Posterior cingulate gyrus (tissue), 11 donors: ENCODE data around the gene VPS8.
"Not testable (repeated sequence)": the region's sequence is repeated elsewhere in the genome, so short reads cannot be mapped to it uniquely, and the experiment has no call there.

Experiments
- DNase-seq, 10 donors: peaks; one replicate each; pipeline versions ENCODE4 v3.0.0 to v3.0.0-alpha.2; 2020 to 2021; ENCODE audit warnings: mixed read lengths in 3 of 10
- intact Hi-C: fragments of 100-400 bp; cut with DNase I; formaldehyde crosslinking; loops from one replicate; pipeline ENCODE4 v1.15.1; 2023

Gene VPS8

DNA sequence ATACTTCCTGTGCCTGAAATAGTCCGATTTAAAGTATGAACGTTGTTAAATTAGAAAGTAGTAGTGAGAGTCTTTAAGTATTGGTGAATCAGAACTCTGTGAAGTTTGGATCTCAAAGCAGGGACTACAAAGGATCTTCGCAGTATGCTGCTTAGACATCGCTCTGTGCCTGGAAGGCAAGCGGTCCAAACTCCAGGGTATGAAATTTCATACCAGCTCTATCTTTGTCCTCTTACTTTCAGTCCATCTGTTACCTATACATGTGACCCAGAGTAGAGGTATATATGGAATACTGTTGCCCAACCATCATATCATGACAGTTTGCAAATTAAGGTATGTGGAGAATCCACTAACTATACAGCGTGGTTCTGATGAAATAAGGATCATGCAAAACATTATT, 34.5 kb downstream of the VPS8 start:
- no peak for DNase-seq
- intact Hi-C loops, result no loop called here

DNA sequence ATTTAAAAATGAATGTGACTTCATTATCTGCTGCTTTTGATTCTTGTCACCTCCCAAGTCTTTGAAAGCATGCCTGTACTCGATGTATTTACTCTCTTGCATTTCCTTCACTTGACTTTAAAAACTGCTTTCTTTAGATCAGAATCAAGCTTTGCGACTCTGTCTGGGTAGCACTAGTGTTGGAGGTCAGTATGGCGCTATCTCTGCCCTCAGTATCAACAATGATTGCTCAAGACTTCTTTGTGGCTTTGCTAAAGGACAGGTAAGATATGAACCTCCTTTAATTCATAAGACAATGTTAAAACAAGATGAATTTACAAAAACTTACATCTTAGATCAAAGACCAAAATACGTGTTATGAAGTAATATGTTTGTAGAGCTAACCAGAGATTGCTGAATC, 37.0 kb downstream of the VPS8 start:
- DNase-seq, result no peak
- intact Hi-C loops, result no loop called here

DNA sequence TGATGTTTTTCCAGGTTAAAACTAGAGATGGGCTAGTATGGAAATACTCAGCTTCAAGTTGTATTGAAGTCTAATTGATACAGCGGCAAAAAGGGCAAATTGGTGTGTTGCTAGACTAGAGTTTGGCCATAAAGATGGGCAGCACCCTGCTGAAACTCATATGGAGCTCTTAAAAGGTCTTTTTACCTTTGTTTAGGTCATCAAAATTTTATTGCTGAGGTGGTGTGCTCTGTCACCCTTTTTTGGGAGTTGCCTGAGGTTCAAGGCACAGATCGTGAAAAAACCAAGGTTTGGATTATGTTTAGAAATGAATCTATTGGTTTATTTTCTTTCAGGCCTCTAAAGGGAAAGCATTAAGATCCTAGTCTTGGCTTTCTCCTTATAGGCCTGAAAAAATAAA, 38.2 kb downstream of the VPS8 start:
- DNase-seq, result no peak
- intact Hi-C loops, result loop anchor here (1.0 kb wide), 1 partner anchor 15 kb away; no protein-coding TSS in a partner anchor

DNA sequence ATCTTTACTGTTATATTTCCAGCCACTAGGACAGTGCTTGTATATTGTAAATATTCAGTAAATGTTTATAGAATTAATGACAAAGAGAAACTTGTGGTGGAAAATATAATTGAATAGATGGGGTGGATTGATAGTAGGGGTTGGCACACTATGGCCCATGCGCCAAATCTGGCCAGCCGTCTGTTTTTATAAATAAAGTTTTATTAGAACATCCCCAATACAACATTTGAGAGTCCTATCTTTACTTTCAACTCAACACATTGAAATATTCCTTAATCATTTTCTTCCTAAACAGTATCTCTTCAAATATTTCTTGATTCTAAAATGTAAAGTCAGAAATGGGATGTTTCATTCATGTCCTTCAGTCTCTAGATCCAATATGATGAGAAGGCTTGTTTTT, 45.1 kb downstream of the VPS8 start:
- no peak for DNase-seq
- intact Hi-C loops, result no loop called here

DNA sequence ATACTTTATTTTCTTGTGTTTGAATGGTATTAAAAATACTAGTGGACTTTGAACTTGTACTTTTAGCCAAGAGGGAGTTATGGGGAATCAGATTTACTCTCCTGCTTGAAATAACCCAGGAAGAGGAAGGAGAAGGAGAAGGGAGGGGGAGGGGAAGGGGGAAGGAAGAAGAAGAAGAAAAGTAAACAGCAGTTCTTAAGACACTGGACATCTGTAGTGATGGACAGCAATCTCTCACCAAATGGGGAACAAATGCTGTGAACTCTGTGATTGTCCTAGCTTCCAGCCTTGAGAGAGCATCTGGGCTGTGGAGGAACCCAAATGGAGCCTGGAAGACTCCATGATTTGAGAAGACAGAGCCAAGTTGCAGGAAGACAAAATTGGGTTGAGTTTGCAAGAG, 52.0 kb downstream of the VPS8 start:
- no peak for DNase-seq
- intact Hi-C loops, result no loop called here

DNA sequence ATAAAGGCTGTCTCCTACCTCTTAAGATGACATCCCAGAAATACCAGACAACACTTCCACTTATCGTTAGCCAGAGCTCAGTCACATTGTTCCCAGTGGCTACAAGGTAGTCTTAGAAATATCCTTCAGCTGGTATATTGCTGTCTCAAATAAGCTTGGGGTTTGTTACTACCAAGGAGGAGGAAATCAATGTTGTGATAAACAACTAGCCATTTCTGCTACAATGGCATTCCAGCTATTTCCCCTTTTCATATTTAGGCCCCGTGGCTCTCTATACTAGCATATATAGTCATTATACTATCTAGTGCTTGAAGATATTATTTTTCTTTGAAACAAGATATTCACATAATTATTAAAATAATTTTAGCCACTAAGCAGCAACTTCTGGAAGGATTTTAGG, 56.5 kb downstream of the VPS8 start:
- no peak for DNase-seq
- intact Hi-C loops, result no loop called here

DNA sequence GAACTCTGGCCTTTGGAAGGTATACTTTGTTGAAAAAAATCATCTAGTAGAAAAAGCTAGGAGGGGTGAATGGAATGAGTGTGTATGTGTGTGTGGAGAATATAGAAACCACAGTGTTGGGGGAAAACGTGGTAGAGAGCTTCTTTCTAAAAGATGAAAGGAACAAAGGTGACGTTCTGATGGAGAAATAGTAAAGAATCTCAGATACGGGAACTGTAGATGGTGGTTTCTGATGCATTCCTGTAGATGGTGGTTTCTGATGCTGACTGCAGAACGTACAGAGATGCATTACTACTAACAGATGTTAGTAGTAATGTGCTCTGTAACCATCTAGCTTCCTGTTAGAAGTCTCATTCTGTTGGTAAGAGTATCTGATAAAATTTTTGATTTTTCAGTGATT, 60.2 kb downstream of the VPS8 start:
- intact Hi-C loops, result loop anchor here (10.0 kb wide), 1 partner anchor 343 kb away; no protein-coding TSS in a partner anchor
- no peak for DNase-seq

DNA sequence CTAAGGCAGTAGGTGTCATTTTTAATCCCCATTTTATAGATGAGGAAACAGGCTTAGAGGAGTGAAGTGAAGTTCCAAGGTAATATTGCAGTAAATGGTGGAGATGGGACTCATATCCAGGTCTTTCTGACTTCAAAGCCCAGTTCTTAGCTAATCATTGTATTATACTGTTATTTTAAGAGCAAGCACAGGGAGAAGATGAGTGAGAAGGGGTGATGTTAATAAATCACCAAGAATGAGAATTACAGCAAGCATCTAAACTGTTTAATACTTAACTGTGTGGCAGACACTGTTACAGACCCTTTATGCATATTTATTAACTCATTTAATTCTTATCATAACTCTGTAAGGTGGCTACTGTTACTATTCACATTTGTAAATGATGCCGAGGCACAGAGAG, 61.2 kb downstream of the VPS8 start:
- DNase-seq, result no peak
- intact Hi-C loops, result loop anchor here (10.0 kb wide), 1 partner anchor 342 kb away; no protein-coding TSS in a partner anchor

DNA sequence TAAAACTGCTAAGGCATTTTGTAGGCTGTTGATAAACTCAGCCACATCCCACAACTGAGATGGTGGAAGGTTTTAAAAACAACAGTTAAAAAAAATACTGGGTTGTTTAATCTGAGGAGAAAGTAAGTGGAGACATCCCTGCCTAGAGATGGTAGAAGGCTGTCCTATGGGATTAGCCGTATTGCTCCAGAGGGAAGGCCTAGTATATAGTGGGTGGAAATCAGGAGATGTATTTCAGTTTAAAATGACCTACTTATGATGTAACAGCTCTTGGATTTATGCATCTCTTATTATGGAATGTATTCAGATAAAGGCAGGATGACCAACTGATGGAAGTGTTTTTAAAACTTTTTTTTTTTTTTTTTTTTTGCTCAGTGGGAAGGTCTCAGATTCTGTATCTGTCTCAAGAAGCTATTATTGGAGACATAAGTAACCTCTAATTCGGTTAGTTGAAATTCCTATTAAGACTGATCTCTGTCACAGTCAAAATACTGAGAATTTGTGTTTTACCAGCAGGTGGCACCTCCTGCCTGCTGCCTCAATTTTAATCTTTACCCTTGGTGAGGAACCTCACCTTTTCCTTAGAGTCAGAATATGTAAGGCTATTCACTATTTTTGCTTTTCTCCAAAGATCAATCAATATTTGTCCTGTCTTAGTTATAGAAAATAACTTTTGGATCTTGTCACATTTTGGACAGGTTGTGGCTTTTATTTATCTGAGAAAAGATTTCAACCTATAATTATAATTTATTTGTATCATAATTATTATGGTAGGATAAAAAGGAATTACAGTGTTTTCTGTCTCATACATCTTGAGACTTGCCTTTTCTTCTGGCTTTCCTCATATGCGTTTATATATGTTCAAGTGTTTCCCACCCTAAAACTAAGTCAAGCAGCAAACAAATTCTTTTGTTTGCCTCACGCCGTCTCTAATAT, 63.0 kb downstream of the VPS8 start:
- DNase-seq, result peak in 3 of 10 donors; percentile 6 to 21 (median 16)
- intact Hi-C loops, result loop anchor here (1.0 to 10.0 kb wide), 2 partner anchors 301 to 340 kb away; no protein-coding TSS in a partner anchor

DNA sequence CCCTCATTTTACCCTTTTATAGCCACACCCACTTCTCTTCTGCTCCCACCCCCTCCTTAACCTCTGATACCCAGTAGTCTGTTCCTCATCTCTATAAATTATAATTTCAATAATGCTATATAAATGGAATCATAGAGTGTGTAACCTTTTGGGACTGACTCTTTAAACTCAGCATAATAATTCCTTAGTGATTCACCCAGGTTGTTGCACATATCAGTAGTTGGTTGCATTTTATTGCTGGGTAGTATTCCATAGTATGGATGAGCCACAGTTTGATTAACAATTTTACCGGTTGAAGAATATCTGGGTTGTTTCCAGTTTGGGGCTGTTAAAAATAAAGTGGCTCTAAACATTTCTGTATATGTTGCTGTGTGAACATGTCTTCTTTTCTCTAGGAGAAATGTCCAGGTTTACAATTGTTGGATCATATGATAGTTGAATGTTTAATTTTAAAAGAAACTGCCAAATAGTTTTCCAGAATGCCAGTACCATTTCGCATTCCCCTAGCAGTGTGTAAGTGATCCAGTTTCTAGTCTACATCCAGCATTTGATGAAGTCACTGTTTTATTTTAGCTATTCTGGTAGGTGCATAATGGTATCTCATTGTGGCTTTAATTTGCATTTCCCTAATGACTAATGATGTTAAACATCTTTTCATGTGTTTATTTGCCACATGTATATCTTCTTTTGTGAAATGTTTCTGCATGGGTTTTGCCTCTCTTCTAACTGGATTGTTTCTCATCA, 68.5 kb downstream of the VPS8 start:
- DNase-seq, result no peak
- intact Hi-C loops, result no loop called here

DNA sequence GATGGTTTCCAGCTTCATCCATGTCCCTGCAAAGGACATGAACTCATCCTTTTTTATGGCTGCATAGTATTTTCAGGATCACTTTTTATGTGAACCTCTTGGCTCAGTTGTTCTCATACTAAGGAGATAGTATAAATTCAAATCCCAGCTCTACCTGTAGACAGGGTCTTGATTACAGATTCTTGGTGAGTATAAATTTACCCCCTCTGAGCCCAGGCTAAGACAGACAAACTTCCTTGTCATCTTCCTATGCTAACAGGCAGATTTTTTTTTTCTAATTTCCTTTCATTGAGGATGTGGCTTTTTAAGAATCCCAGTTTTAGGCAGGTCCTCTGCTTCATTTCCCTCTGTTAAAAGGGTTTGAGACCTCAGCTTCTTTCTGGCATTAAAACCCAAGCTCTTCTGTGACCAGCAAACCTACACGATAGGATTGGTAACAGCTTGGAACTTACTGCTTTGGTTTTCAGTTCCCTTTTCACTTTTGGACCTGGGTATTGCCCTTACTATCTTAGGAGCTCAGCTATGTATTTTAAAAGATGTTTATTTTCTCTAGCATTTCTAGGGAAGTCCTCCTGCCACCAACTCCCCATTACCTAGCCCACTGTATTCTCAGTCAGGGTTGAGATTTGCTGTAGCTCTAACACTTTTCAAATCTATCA, 72.5 kb downstream of the VPS8 start:
- intact Hi-C loops, result no loop called here
- no peak for DNase-seq

DNA sequence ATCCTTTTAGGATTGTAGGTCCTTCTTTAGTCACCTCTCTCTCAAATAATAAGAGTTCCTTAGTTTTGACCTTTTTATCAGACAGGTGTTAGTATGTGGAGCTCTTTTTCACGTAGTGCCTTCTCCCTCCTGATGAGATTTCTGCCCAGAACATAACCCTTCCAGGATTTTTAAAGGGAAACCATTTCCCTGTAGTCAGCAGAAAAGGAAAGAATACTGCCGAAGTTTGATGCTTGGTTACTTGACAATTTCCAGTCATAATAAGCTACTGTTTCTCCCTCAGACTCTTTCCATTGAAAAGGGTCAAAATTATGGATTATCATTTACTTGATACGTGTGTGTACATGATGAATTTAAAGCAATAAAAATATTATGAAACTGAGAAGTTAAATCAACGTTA, 73.1 kb downstream of the VPS8 start:
- intact Hi-C loops, result no loop called here
- no peak for DNase-seq

DNA sequence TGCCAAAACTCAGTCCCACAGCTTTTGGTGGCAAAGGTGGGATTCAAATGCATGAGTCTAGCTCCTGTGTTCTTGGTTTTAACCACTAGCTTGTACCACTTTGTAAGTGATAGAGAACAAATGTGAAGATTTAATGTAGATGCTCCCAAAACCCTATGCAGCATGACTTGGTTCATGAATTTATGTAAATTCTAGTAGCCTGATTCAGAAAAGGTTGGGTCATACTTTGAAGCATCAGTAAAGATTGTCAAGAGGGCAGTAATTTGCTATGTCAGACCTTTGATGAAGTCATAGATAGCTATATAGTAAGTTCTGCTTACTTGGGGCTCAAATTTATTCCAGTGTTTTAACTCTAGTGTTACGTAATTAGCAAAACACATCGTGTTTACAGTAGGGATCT, 75.6 kb downstream of the VPS8 start:
- DNase-seq, result no peak
- intact Hi-C loops, result no loop called here

DNA sequence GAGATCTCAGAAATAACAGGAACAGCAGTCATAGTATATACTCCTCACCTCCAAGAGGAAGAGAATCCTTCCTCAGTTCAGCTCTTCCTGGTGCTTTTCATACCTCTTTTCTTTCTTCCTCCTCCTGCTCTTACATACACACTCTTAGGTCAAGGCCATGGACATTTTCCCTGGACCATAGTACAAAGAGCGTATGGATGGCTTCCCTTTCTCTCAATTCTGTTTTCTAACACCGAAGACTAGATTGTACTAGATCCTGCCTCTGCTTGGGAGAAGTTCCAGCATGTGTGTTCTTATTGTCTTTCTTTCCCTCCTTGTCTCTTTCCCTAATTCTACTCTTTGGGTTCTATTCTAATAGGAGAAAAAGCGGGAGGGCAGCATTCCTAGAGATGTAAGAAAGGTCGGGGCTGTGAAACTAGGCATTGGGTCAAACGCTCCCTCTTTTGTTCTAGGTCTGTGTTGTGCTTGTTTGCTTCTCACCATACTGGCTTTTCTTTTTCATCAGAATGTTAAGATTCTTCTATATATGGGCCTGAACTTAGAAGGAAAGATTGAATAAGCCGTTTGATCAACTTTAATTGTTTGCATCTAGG, 77.4 kb downstream of the VPS8 start:
- intact Hi-C loops, result no loop called here
- no peak for DNase-seq

DNA sequence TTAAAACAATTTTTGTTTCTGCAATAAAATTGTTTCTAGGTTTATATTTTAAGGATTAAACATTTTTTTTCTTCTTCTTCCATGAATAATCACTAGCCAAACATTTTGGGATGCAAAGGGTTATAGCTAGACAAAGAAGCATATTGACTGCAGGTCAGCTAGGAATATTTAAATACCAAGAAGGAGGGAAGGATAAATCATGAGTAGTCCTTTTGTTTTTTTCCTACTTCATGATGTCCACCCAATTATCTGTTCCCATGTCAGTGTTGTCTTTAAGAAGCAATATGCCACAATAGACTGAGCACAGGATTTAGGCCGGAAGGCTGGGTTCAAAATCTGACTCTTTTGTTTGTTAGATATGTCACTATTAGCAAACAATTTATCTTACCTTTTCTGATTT, 82.1 kb downstream of the VPS8 start:
- DNase-seq, result no peak
- intact Hi-C loops, result no loop called here

DNA sequence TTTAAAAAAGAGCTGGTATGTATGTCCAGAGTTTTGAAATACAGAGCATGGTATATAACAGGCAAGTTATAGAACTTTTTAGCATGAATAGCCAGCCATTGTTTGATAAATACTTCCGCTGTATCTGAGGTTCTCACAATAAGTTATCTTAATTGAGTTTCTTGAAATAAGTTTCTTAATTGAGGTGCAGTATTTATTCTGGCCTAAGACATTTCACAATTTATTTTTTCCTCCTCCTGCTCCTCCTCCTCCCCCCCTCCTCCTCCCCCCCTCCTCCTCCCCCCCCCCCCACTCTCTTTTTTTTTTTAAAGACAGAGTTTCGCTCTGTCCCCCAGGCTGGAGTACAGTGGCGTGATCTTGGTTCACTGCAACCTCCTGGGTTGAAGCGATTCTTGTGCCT, 83.4 kb downstream of the VPS8 start:
- intact Hi-C loops, result no loop called here

DNA sequence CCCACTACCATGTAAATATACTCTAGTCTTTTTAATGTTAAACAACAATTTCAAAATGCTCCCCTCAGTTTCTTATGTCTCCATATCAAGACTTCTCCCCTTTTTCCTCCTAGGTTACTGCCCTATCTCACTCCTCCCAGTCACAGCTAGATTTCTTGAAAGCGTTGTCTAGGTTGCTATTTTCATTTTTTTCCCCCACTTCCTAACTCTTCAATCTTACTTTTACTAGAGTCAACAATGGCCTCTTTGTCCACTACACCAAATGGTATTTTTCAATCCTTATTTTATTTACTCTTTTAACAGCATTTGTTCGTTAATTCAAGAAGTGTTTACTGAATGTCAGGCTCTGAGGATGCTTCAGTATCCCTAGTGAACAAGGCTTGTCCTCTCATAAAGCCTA, 84.4 kb downstream of the VPS8 start:
- intact Hi-C loops, result no loop called here
- DNase-seq, result no peak

More for the DNA sequence above, 83.4 kb downstream of the VPS8 start:
- DNase-seq, result no peak

DNA sequence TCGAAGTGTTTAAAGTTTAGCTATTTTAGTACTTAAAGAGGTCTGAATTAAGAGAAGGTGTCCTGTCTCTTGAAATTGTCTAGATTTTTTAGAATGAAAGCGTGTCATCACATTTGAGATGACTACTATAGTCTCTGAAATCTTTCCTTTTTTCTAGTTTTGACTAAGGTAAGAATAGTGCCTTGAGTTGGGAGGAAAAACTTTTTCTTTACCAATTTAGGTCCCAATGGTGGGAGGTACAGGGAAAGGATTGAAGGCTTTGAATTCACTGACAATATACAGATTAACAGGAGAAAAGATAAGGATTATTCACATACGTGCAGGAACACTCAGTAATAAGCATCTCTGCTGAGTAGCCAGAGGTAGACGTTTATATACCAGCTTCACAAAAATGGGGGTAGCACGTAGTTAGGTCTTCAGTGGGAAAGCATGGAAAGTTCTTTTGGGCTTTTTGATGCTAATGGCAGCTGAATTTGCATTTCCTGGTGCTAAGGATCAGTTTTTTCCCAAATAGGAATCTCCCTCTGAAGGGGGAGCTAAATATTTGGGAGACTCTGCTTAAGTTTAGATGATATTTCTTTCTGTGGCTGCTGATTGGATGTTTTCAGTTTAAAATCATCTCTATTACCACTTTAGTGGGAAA, 88.1 kb downstream of the VPS8 start:
- intact Hi-C loops, result no loop called here
- DNase-seq, result no peak

DNA sequence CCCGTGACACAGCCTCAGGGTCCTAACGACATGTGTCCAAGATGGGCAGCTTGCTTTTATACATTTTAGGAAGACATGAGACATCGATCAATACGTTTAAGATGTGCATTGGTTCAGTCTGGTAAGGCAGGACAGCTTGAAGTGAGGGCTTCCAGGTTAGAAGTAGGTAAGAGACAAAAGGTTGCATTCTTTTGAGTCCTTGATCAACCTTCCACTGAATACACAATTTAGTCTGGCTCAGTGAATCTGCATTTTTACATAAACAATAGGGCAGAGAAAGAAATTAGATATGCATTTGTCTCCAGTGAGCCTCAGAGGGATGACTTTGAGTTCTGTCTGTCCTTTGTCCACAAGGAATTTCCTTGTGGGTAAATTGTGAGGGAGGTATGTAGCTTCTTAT, 95.1 kb downstream of the VPS8 start:
- intact Hi-C loops, DNase-seq: not testable (repeated sequence)
